Measurements from ENCODE around the gene TFDP2. TPM values are rescaled to one million over a fixed set of nuclear protein-coding genes. Genes with fewer than 3 reads are reported as not detected.
A peak's percentile ranks its signal among the peaks of the same experiment; 100 is the strongest.

TFDP2 gene
- total and polyA plus RNA-seq, 2 of the 8 experiments (the other 6 are each of a cell fraction or from before 2014, with no cell fraction given), result 41.1 to 119 TPM

GRCh38 chr3:142149673-142149992, 289 bp upstream of the TFDP2 start:
- Histone ChIP-seq H4K8ac (ENCODE audit: extremely low read depth, insufficient read depth, low read length) (peak overlapping the region; percentile 79), H3K79me2 (ENCODE audit: control insufficient read depth in 1 of 2, insufficient read depth in 2 of 2, low read length in 2 of 2) (0 out of 4 replicates have a peak, but pooled peaks cover 0 to 2% of the 10 kb centered on the region in 2 experiments), H2BK20ac (ENCODE audit: low read length) (no peak overlapping the region), H3K36me3 (ENCODE audit: control insufficient read depth in 2 of 4, insufficient read depth in 4 of 4, low read length in 3 of 4) (no peaks in the 10 kb centered on the region), H2BK15ac (ENCODE audit: low read length) (no peak overlapping the region), H3K23ac (ENCODE audit: insufficient read length) (no peak overlapping the region), H4K91ac (replicated peaks; ENCODE audit: insufficient read length, low read length) (no peak overlapping the region), H3K79me1 (ENCODE audit: low read depth, low read length) (no peaks in the 10 kb centered on the region), H3K14ac (ENCODE audit: insufficient read length) (no peak overlapping the region), H3K4me2 (ENCODE audit: insufficient read depth in 1 of 2, low read depth in 2 of 2, low read length in 2 of 2) (peak overlapping the region; percentile 82 to 87), H3K4ac (replicated peaks; ENCODE audit: insufficient read length, low read depth, low read length) (no peak overlapping the region), H4K5ac (ENCODE audit: insufficient read length, low read depth, low read length) (no peak overlapping the region), H3K23me2 (ENCODE audit: low read depth, low read length) (peaks cover 5% of the 10 kb centered on the region; the same call in 1 of the 2 replicates), H3K56ac (replicated peaks; ENCODE audit: insufficient read length, low read depth, low read length) (no peak overlapping the region), H2AK5ac (ENCODE audit: low read depth, low read length) (no peak overlapping the region), H2BK12ac (ENCODE audit: low read depth, low read length) (no peak overlapping the region), H3K18ac (ENCODE audit: extremely low read depth, low read length) (no peak overlapping the region; the same call in 1 of the 2 replicates), H3K4me1 (replicated peaks in 1 of 4; ENCODE audit: control insufficient read depth in 3 of 4, insufficient read depth in 4 of 4, low read length in 3 of 4) (peaks cover 0 to 2% (median 1%) of the 10 kb centered on the region in 4 experiments; a peak in 3 of 7 replicates), H2BK5ac (ENCODE audit: low read depth, low read length) (no peak overlapping the region), H3K9me3 (ENCODE audit: insufficient read depth in 2 of 2, low read depth in 1 of 2, low read length in 1 of 2) (no peaks in the 10 kb centered on the region), H4K20me1 (replicated peaks in 1 of 2; ENCODE audit: control insufficient read depth in 1 of 2, insufficient read depth in 2 of 2, low read length in 2 of 2) (no peaks in the 10 kb centered on the region), H3K9ac (replicated peaks in 1 of 4; ENCODE audit: extremely low read depth in 1 of 4, low read depth in 3 of 4, low read length in 3 of 4) (no peak overlapping the region; a peak in 1 of 7 replicates), H2AFZ (ENCODE audit: low read length) (peak overlapping the region; percentile 68; the same call in 1 of the 2 replicates), H2BK120ac (replicated peaks; ENCODE audit: low read depth, low read length) (no peak overlapping the region), H3K27ac (ENCODE audit: low read depth, low read length) (no peak overlapping the region), H3K27me3 (replicated peaks in 1 of 4; ENCODE audit: control insufficient read depth in 3 of 4, extremely low read depth in 1 of 4, insufficient read depth in 3 of 4, low read length in 3 of 4) (no peaks in the 10 kb centered on the region; a peak in 1 of 7 replicates), H3K4me3 (ENCODE audit: extremely low read depth in 1 of 4, insufficient read depth in 2 of 4, low read depth in 3 of 4, low read length in 4 of 4) (peak overlapping the region; percentile 46 to 89 (median 79))
- DNase-seq (ENCODE audit: low read depth in 1 of 2, low spot score in 2 of 2), result no peak
- ChIA-PET CTCF (ENCODE audit: partially characterized antibody) (interaction anchor here (0.5 to 1.6 kb wide), 2 partner anchors 23 to 30 kb away, joined by 4 to 6 read pairs; no protein-coding TSS in a partner anchor), POLR2A (ENCODE audit: partially characterized antibody) (interaction anchor here (0.7 to 1.0 kb wide), 3 partner anchors 24 to 121 kb away, joined by 3 read pairs; no protein-coding TSS in a partner anchor)
- no peak for FAIRE-seq
- 14% methylated on average over 7 of the region's 14 CpGs; no CpG with 5 or more reads in 1 of the 2 experiments for WGBS, 2 experiments (ENCODE audit: extremely low coverage in 1 of 2, insufficient coverage in 1 of 2, insufficient read length in 1 of 2, insufficient replicate concordance in 2 of 2, low coverage in 1 of 2, low lambda C conversion rate in 2 of 2, missing lambda C conversion rate in 1 of 2)
- TF ChIP-seq BCL11A (IDR thresholded peaks at IDR 0.05; ENCODE audit: low read depth in 2 of 2, low read length in 2 of 2) (no peak), SIN3A (conservative IDR thresholded peaks at IDR 0.05 in 1 of 2, IDR thresholded peaks at IDR 0.05 in 1 of 2; ENCODE audit: low read depth in 1 of 2, low read length in 2 of 2) (0 out of 4 replicates have a peak, but pooled peaks of 1 of the 2 experiments have one; percentile 10)

All from H1 (cell line).